Endothelial cell of umbilical vein (primary cell): ENCODE data around the gene EFS. TPM values are rescaled to one million over a fixed set of nuclear protein-coding genes. Genes with fewer than 3 reads are reported as not detected.

ENCODE experiments used
- BruUV-seq: library from RNA; stranded (reverse); fragments of 400-500 nt; replicated peaks from 2 replicates; lab custom pipeline; 2021; lab: Mats Ljungman, UMichigan
- CTCF ChIA-PET: fragments of 300-600, 350-600 bp; sonication (Branson Sonifier 250); formaldehyde crosslinking; loops from one replicate; lab custom pipeline; 2021; ENCODE audit warnings: antibody characterized with exemption, inconsistent platforms; lab: Charles Lee
- POLR2A ChIA-PET: fragments of 300-600, 350-600 bp; sonication (Branson Sonifier 250); formaldehyde crosslinking; loops from one replicate; lab custom pipeline; 2021; ENCODE audit warnings: antibody characterized with exemption, inconsistent platforms; lab: Charles Lee
- DNase-seq: peaks from one replicate; pipeline ENCODE4 v3.0.0-alpha.2; 2011; ENCODE audit warnings: low read depth, low spot score
- FAIRE-seq: peaks from 2 replicates; lab custom pipeline; 2011; peaks lifted over from hg19 to GRCh38; lab: Jason Lieb, UNC
- H2AFZ ChIP-seq: 2 replicates; pipeline ENCODE4 v1.6.0; 2012; ENCODE audit warnings: low read depth, low read length, control low read depth, inconsistent platforms
- H3K27ac ChIP-seq: 2 replicates; pipeline ENCODE4 v1.5.1; 2011; ENCODE audit warnings: low read depth, mild to moderate bottlenecking, control low read depth, low read length, moderate library complexity; ENCODE audit not compliant: insufficient read depth
- H3K27me3 ChIP-seq, 2 experiments: 2 replicates each; pipeline versions ENCODE4 v1.6.0 to v1.6.1; 2011; ENCODE audit warnings: low read length in 2 of 2, mixed read lengths in 1 of 2; ENCODE audit not compliant: control insufficient read depth in 2 of 2, insufficient read depth in 2 of 2
- H3K36me3 ChIP-seq, 2 experiments: 2 replicates in 1 of 2; 3 replicates in 1 of 2; pipeline ENCODE4 v1.5.1; 2011; ENCODE audit warnings: low read length in 2 of 2, mild to moderate bottlenecking in 1 of 2, moderate library complexity in 1 of 2; ENCODE audit not compliant: control insufficient read depth in 2 of 2, insufficient read depth in 2 of 2; ENCODE audit errors: extremely low read depth in 1 of 2
- H3K4me1 ChIP-seq: 3 replicates; pipeline ENCODE4 v1.5.1; 2011; ENCODE audit warnings: mild to moderate bottlenecking, low read length; ENCODE audit not compliant: control insufficient read depth, insufficient read depth; ENCODE audit errors: extremely low read depth
- H3K4me2 ChIP-seq: 2 replicates; pipeline ENCODE4 v1.6.1; 2011; ENCODE audit warnings: low read length, control low read depth, mixed read lengths; ENCODE audit not compliant: insufficient read depth
- H3K4me3 ChIP-seq, 3 experiments: fragments of 200-600 bp in 1 of 3; sonication (generic), shearing (Covaris generic) in 1 of 3; replicated peaks in 1 of 3; 2 replicates each; pipeline ENCODE4 v1.5.1; 2011 to 2016; ENCODE audit warnings: control low read depth in 3 of 3, low read length in 3 of 3, mild to moderate bottlenecking in 2 of 3, inconsistent platforms in 1 of 3, low read depth in 1 of 3, moderate library complexity in 1 of 3; ENCODE audit not compliant: insufficient read depth in 1 of 3
- H3K79me2 ChIP-seq: 2 replicates; pipeline ENCODE4 v1.6.0; 2012; ENCODE audit warnings: low read length, inconsistent platforms; ENCODE audit not compliant: control insufficient read depth, insufficient read depth
- H3K9ac ChIP-seq: replicated peaks from 2 replicates; pipeline ENCODE3; 2011; ENCODE audit warnings: low read length, control low read depth; ENCODE audit not compliant: insufficient read depth; ENCODE audit errors: extremely low read depth
- H3K9me1 ChIP-seq: replicated peaks from 3 replicates; pipeline ENCODE4 v1.6.0; 2011; ENCODE audit warnings: mild to moderate bottlenecking, low read length; ENCODE audit not compliant: control insufficient read depth, insufficient read depth; ENCODE audit errors: extremely low read depth
- H3K9me3 ChIP-seq: replicated peaks from 2 replicates; pipeline ENCODE4 v1.5.1; 2012; ENCODE audit warnings: low read length, inconsistent platforms; ENCODE audit not compliant: control insufficient read depth, insufficient read depth
- H4K20me1 ChIP-seq: replicated peaks from 2 replicates; pipeline ENCODE3; 2011; ENCODE audit warnings: mild to moderate bottlenecking, low read length; ENCODE audit not compliant: control insufficient read depth, insufficient read depth; ENCODE audit errors: extremely low read depth
- CTCF ChIP-seq, 2 donors: IDR thresholded peaks; 1 replicate in 1 of 2; 2 replicates in 1 of 2; pipeline ENCODE4 v1.5.1; 2011; ENCODE audit warnings: low read length in 2 of 2, mild to moderate bottlenecking in 2 of 2, moderate library complexity in 2 of 2, control low read depth in 1 of 2, inconsistent platforms in 1 of 2, low read depth in 1 of 2; ENCODE audit not compliant: insufficient read depth in 1 of 2; ENCODE audit errors: extremely low read depth in 1 of 2
- EZH2 ChIP-seq: IDR thresholded peaks from 2 replicates; pipeline ENCODE4 v1.6.1; 2012; ENCODE audit warnings: borderline replicate concordance, low read depth, mild to moderate bottlenecking, moderate library complexity, low read length, inconsistent platforms; ENCODE audit not compliant: severe bottlenecking
- FOS ChIP-seq: IDR thresholded peaks from 2 replicates; pipeline ENCODE4 v1.6.1; 2011; ENCODE audit warnings: mild to moderate bottlenecking, low read length, moderate library complexity, borderline replicate concordance; ENCODE audit not compliant: insufficient read depth
- GATA2 ChIP-seq: IDR thresholded peaks from 2 replicates; pipeline ENCODE4 v1.7.0; 2011; ENCODE audit warnings: low read depth, mild to moderate bottlenecking, moderate library complexity, mixed read lengths, low read length; ENCODE audit not compliant: insufficient read length, insufficient read depth
- JUN ChIP-seq: IDR thresholded peaks from 2 replicates; pipeline ENCODE4 v1.6.1; 2011; ENCODE audit warnings: borderline replicate concordance, low read depth; ENCODE audit not compliant: insufficient read length, insufficient read depth
- MAX ChIP-seq: IDR thresholded peaks from 2 replicates; pipeline ENCODE4 v1.6.1; 2011; ENCODE audit not compliant: insufficient read depth, insufficient read length
- MYC ChIP-seq: IDR thresholded peaks from one replicate; pipeline ENCODE4 v1.6.1; 2011; ENCODE audit warnings: mild to moderate bottlenecking, low read depth, low read length
- POLR2A ChIP-seq: IDR thresholded peaks from 2 replicates; pipeline ENCODE4 v1.6.1; 2012; ENCODE audit warnings: low read depth, mild to moderate bottlenecking, control low read depth, low read length
- POLR2AphosphoS5 ChIP-seq: IDR thresholded peaks from 2 replicates; pipeline ENCODE4 v1.6.1; 2012; ENCODE audit warnings: low read depth, mild to moderate bottlenecking, control low read depth, low read length, moderate library complexity; ENCODE audit not compliant: insufficient read depth
- dilution Hi-C: fragments of 300-500 bp; cut with MboI; formaldehyde crosslinking; loops from one replicate; pipeline ENCODE4 v1.15.0; 2019; ENCODE audit warnings: low sequenced_read_pairs; ENCODE audit not compliant: extremely low pct_ligation_motif_present
- intact Hi-C: fragments of 100-400 bp; cut with micrococcal nuclease; formaldehyde crosslinking; loops from one replicate; pipeline ENCODE4 v1.10.0; 2022
- polyA plus RNA-seq, 4 experiments: library from polyadenylated mRNA; depleted of rRNA in 3 of 4; stranded (reverse) in 3 of 4; unstranded in 1 of 4; fragments of >200 nt; gene quantifications; 2 replicates each; pipeline versions ENCODE4 v1.2.1 to v1.2.3, GENCODE V29; 2011 to 2012; ENCODE audit warnings: missing spikeins in 1 of 4
- total RNA-seq: library from RNA; stranded (reverse); gene quantifications from 2 replicates; pipeline ENCODE4 v1.2.3, GENCODE V29; 2021

Gene EFS
- total and polyA plus RNA-seq, 2 donors (not counting 3 experiments of a cell fraction or from before 2014, with no cell fraction given), result 0.03 to 0.13 TPM

GRCh38 chr14:23396781-23397407, 31.9 kb upstream of the EFS start:
- ChIA-PET POLR2A (no interaction called here), CTCF (interaction anchor here (1.3 kb wide), 1 partner anchor 14 kb away, joined by 4 read pairs; no protein-coding TSS in a partner anchor)
- dilution Hi-C loops (no loop called here), intact Hi-C loops (no loop called here)
- Histone ChIP-seq H3K27ac (no peak overlapping the region), H4K20me1 (no peaks in the 10 kb centered on the region), H3K9me1 (no peaks in the 10 kb centered on the region), H3K9ac (no peak overlapping the region), H3K27me3 (no peaks in the 10 kb centered on the region), H2AFZ (no peak overlapping the region), H3K9me3 (no peaks in the 10 kb centered on the region), H3K4me1 (no peaks in the 10 kb centered on the region), H3K4me2 (no peak overlapping the region), H3K36me3 (no peaks in the 10 kb centered on the region), H3K79me2 (no peaks in the 10 kb centered on the region), H3K4me3 (no peak overlapping the region)
- DNase-seq (no peak), FAIRE-seq (no peak)
- no TSS peak for BruUV-seq
- no peak for TF ChIP-seq MYC
- TF ChIP-seq FOS, result no peak

GRCh38 chr14:23396126-23396525, 31.2 kb upstream of the EFS start:
- H3K4me2 ChIP-seq, result no peak overlapping the region
- dilution Hi-C loops (no loop called here), intact Hi-C loops (no loop called here)
- no peaks in the 10 kb centered on the region for H4K20me1 ChIP-seq
- POLR2A ChIA-PET, result no interaction called here
- no peaks in the 10 kb centered on the region for H3K27me3 ChIP-seq
- H3K36me3 ChIP-seq, result no peaks in the 10 kb centered on the region
- no peak overlapping the region for H3K9ac ChIP-seq
- H3K4me3 ChIP-seq, result no peak overlapping the region
- H3K79me2 ChIP-seq, result no peaks in the 10 kb centered on the region
- no peaks in the 10 kb centered on the region for H3K4me1 ChIP-seq
- no peaks in the 10 kb centered on the region for H3K9me1 ChIP-seq
- CTCF ChIA-PET, result no interaction called here
- no peak overlapping the region for H3K27ac ChIP-seq
- BruUV-seq, result no TSS peak
- no peak for TF ChIP-seq MYC
- no peak for TF ChIP-seq FOS
- no peak for TF ChIP-seq CTCF (IDR thresholded peaks at IDR 0.05; ENCODE audit: extremely low read depth in 1 of 2, insufficient read depth in 1 of 2, low read depth in 1 of 2, low read length in 2 of 2)
- TF ChIP-seq GATA2, result no peak
- no peak for TF ChIP-seq POLR2A
- TF ChIP-seq EZH2, result no peak
- TF ChIP-seq MAX, result no peak
- TF ChIP-seq POLR2AphosphoS5, result no peak
- no peak for TF ChIP-seq JUN
- no peak for DNase-seq
- H2AFZ ChIP-seq, result no peak overlapping the region
- no peaks in the 10 kb centered on the region for H3K9me3 ChIP-seq
- no peak for FAIRE-seq
